HepG2 (cell line): ENCODE measurements around the gene TK2. TPM values are rescaled to one million over a fixed set of nuclear protein-coding genes. Genes with fewer than 3 reads are reported as not detected.
A peak's percentile ranks its signal among the peaks of the same experiment; 100 is the strongest.

Experiments
- ATAC-seq: fragments of 200-7000 bp; cut with Tn5 transposase; 3 replicates; pipeline ENCODE4 v1.9.1; 2020; ENCODE audit warnings: mild to moderate bottlenecking, moderate library complexity
- BruUV-seq: library from RNA; stranded (reverse); fragments of 400-500 nt; replicated peaks from 2 replicates; lab custom pipeline; 2021; lab: Mats Ljungman, UMichigan
- CTCF ChIA-PET: fragments of 300-600 bp; formaldehyde crosslinking; extraction: SDS; loops from one replicate; lab custom pipeline; 2021; ENCODE audit warnings: low total read pairs, inconsistent platforms, low intra/inter-chr PET ratio; lab: Yijun Ruan, JAX
- POLR2A ChIA-PET: fragments of 350-600 bp; sonication (Branson Sonifier 250); formaldehyde crosslinking; loops from one replicate; lab custom pipeline; 2020; ENCODE audit warnings: antibody characterized with exemption, inconsistent platforms; lab: Yijun Ruan, JAX
- DNase-seq: peaks from one replicate; pipeline ENCODE4 v3.0.0-alpha.2; 2015; ENCODE audit warnings: low spot score
- FAIRE-seq: peaks from 3 replicates; lab custom pipeline; 2011; peaks lifted over from hg19 to GRCh38; lab: Jason Lieb, UNC
- H2AFZ ChIP-seq: one replicate; pipeline ENCODE4 v1.6.1; 2011; ENCODE audit warnings: low read length, inconsistent platforms
- H3K27ac ChIP-seq: fragments of 300-600 bp; 3 replicates; pipeline ENCODE4 v1.8.0; 2011; ENCODE audit warnings: mixed run types, mild to moderate bottlenecking, mixed read lengths, low read length, inconsistent platforms; ENCODE audit not compliant: insufficient read depth; ENCODE audit errors: extremely low read length
- H3K27me3 ChIP-seq, 2 experiments: fragments of 200-600 bp in 1 of 2; 2 replicates in 1 of 2; 3 replicates in 1 of 2; pipeline versions ENCODE4 v1.6.0 to v1.8.0; 2011; ENCODE audit warnings: low read length in 2 of 2, mild to moderate bottlenecking in 2 of 2, moderate library complexity in 2 of 2, inconsistent platforms in 1 of 2; ENCODE audit not compliant: insufficient read depth in 2 of 2, control insufficient read depth in 1 of 2
- H3K36me3 ChIP-seq, 2 experiments: fragments of 200-600 bp in 1 of 2; replicated peaks in 1 of 2; 2 replicates in 1 of 2; 3 replicates in 1 of 2; pipeline versions ENCODE4 v1.5.1 to v1.8.0; 2011; ENCODE audit warnings: low read length in 2 of 2, inconsistent platforms in 1 of 2; ENCODE audit not compliant: insufficient read depth in 2 of 2, control insufficient read depth in 1 of 2
- H3K4me1 ChIP-seq: 2 replicates; pipeline ENCODE4 v1.5.1; 2012; ENCODE audit warnings: low read length, inconsistent platforms; ENCODE audit not compliant: insufficient read depth
- H3K4me2 ChIP-seq: 2 replicates; pipeline ENCODE4 v1.6.0; 2011; ENCODE audit warnings: low read depth, low read length, inconsistent platforms
- H3K4me3 ChIP-seq, 3 experiments: fragments of 200-600 bp in 1 of 3; sonication (generic), shearing (Covaris generic) in 1 of 3; replicated peaks in 1 of 3; 2 replicates each; pipeline ENCODE4 v1.5.1; 2011 to 2016; ENCODE audit warnings: low read length in 3 of 3, inconsistent platforms in 2 of 3, low read depth in 2 of 3, mild to moderate bottlenecking in 2 of 3, control low read depth in 1 of 3, mixed read lengths in 1 of 3; ENCODE audit not compliant: insufficient read depth in 1 of 3
- H3K79me2 ChIP-seq: one replicate; pipeline ENCODE4 v1.6.1; 2011; ENCODE audit warnings: low read length, inconsistent platforms; ENCODE audit not compliant: insufficient read depth
- H3K9ac ChIP-seq: 2 replicates; pipeline ENCODE4 v1.6.0; 2011; ENCODE audit warnings: mild to moderate bottlenecking, low read depth, low read length, inconsistent platforms; ENCODE audit not compliant: insufficient read depth
- H3K9me3 ChIP-seq: 2 replicates; pipeline ENCODE4 v1.5.1; 2012; ENCODE audit warnings: mild to moderate bottlenecking, low read length
- H4K20me1 ChIP-seq: 2 replicates; pipeline ENCODE4 v1.6.0; 2011; ENCODE audit warnings: inconsistent platforms, mild to moderate bottlenecking, low read length, moderate library complexity; ENCODE audit not compliant: insufficient read depth
- ADNP ChIP-seq: sonication (generic); formaldehyde crosslinking; IDR thresholded peaks from 2 replicates; pipeline ENCODE4 v1.4.0; 2020; ENCODE audit warnings: missing genetic modification reagents
- BHLHE40 ChIP-seq: IDR thresholded peaks from 2 replicates; pipeline ENCODE4 v1.6.1; 2011; ENCODE audit warnings: low read length, improper control_type of control experiment
- FOXP1 ChIP-seq, 2 experiments: fragments of 450-650 bp in 1 of 2; IDR thresholded peaks; 2 replicates each; pipeline ENCODE4 v1.6.1; 2017 to 2018; ENCODE audit warnings: antibody characterized with exemption in 1 of 2
- ZNF367 ChIP-seq: sonication (generic); formaldehyde crosslinking; IDR thresholded peaks from 2 replicates; pipeline ENCODE4 v1.4.0; 2020; ENCODE audit warnings: missing genetic modification reagents, borderline replicate concordance
- WGBS: methylation state at CpG from one replicate; pipeline ENCODE4 v1.1.6; 2017; ENCODE audit warnings: low lambda C conversion rate; 5-methylcytosine and 5-hydroxymethylcytosine counted together
- in situ Hi-C: cut with HindIII; loops from 2 replicates; pipeline ENCODE4 v1.10.0; 2017; ENCODE audit warnings: low pct_unique_long_range_greater_than_20kb; ENCODE audit not compliant: extremely low pct_ligation_motif_present
- intact Hi-C: fragments of 100-400 bp; cut with micrococcal nuclease; formaldehyde crosslinking; loops from one replicate; pipeline ENCODE4 v1.10.0; 2022; ENCODE audit not compliant: unreplicated experiment
- polyA plus RNA-seq, 8 experiments: library from polyadenylated mRNA; depleted of rRNA in 3 of 8; stranded (reverse) in 7 of 8; unstranded in 1 of 8; fragments of >200 nt; fragmentation: Illumina TruSeq in 4 of 8; extraction: Trizol in 4 of 8; gene quantifications; 2 replicates each; pipeline versions ENCODE4 v1.2.1 to v1.2.3, GENCODE V29; 2011 to 2016; ENCODE audit warnings: low read depth in 4 of 8, missing spikeins in 1 of 8, mixed read lengths in 1 of 8; ENCODE audit not compliant: insufficient read depth in 1 of 8
- total RNA-seq, 5 experiments: library from RNA; depleted of rRNA; stranded (reverse); fragments of >200 nt; fragmentation: Illumina TruSeq; extraction: Trizol; gene quantifications; 2 replicates each; pipeline ENCODE4 v1.2.3, GENCODE V29; 2016; ENCODE audit warnings: low read depth in 1 of 5
- TF ChIP-seq, protein P1 (sequence below): sonication (generic); formaldehyde crosslinking; IDR thresholded peaks from 2 replicates; pipeline ENCODE4 v1.5.0; 2020; ENCODE audit warnings: missing genetic modification reagents, mild to moderate bottlenecking, borderline replicate concordance

Gene TK2
- total and polyA plus RNA-seq, 2 of the 13 experiments (the other 11 are each of a cell fraction or from before 2014, with no cell fraction given), result 18.7 to 21.0 TPM

DNA sequence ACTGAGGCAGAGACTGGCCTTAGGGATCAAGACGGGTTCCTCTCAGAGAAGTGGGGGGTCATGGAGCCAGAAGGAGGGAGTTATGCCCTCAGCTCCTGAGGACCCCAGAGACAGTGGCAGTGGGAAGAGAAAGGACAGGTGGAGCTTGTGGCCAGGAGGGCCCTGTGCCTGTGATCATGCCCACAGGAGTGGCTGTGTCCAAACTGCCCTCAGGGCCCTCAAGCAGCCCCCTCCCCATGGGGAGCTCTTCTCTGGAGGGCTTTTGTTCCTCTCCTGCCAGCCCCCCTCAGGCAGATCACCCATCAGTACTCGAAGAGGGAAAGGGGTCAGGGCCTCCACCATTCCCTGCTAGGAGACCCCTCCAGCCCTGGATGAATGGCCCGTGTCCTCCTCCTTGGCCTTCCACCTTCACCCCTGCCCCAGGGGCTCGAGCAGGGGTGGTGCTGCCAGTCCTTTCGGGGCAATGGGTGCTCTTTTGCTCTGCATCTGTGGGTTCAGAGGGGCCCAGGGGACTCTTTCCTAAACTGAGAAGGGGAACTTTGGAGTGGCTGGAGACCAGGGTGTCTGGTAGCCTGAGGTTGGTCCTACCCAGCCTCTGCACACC is 70.2 kb downstream of the TK2 start:
- intact Hi-C loops (loop anchor here (2.0 kb wide), 1 partner anchor 109 kb away; no protein-coding TSS in a partner anchor), in situ Hi-C loops (loop anchor here (5.0 kb wide), 1 partner anchor 72 kb away; no protein-coding TSS in a partner anchor)
- H3K9ac ChIP-seq, result no peak overlapping the region
- H3K27me3 ChIP-seq, result peaks cover 5 to 51% of the 10 kb centered on the region in 2 experiments
- no peaks in the 10 kb centered on the region for H3K79me2 ChIP-seq
- BruUV-seq, result no TSS peak
- DNase-seq, result no peak
- WGBS, result 2% methylated on average over 5 of the region's 5 CpGs
- no peak overlapping the region for H2AFZ ChIP-seq
- no peaks in the 10 kb centered on the region for H4K20me1 ChIP-seq
- no peak for FAIRE-seq
- H3K27ac ChIP-seq, result no peak overlapping the region
- TF ChIP-seq BHLHE40 (no peak), ADNP (CRISPR knock-in tag) (no peak), FOXP1 (IDR thresholded peaks at IDR 0.05) (no peak), FOXP1 (CRISPR knock-in tag; IDR thresholded peaks at IDR 0.05) (no peak), ZNF367 (CRISPR knock-in tag) (no peak)
- TF ChIP-seq, protein P1, sequence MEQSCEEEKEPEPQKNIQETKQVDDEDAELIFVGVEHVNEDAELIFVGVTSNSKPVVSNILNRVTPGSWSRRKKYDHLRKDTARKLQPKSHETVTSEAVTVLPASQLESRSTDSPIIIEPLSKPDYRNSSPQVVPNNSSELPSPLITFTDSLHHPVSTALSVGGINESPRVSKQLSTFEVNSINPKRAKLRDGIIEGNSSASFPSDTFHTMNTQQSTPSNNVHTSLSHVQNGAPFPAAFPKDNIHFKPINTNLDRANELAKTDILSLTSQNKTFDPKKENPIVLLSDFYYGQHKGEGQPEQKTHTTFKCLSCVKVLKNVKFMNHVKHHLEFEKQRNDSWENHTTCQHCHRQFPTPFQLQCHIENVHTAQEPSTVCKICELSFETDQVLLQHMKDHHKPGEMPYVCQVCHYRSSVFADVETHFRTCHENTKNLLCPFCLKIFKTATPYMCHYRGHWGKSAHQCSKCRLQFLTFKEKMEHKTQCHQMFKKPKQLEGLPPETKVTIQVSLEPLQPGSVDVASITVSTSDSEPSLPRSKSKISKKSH (CRISPR knock-in tag), result peak; percentile 40; the same call in 1 of the 2 replicates
- no peaks in the 10 kb centered on the region for H3K9me3 ChIP-seq
- ChIA-PET CTCF (interaction anchor here (1.5 to 8.6 kb wide), 2 partner anchors 70 to 73 kb away, joined by 5 to 121 read pairs; partner anchors contain the start of gene TK2), POLR2A (interaction anchor here (1.3 kb wide), 1 partner anchor 73 kb away, joined by 3 read pairs; no protein-coding TSS in a partner anchor)
- H3K4me2 ChIP-seq, result no peak overlapping the region
- no peak overlapping the region for H3K4me3 ChIP-seq
- ATAC-seq, result no peak
- no peaks in the 10 kb centered on the region for H3K36me3 ChIP-seq
- H3K4me1 ChIP-seq, result peaks cover 38% of the 10 kb centered on the region
